Transverse colon (tissue), 4 donors: ENCODE results near the gene WDR47. TPM values are rescaled to one million over a fixed set of nuclear protein-coding genes. Genes with fewer than 3 reads are reported as not detected.

ENCODE experiments used
- DNase-seq: peaks from one replicate; pipeline ENCODE4 v3.0.0-alpha.2; 2019
- H3K27ac ChIP-seq, 4 donors: fragments of 200-600 bp; sonication (generic); 2 replicates each; pipeline ENCODE4 v1.5.1; 2016 to 2018; ENCODE audit warnings: inconsistent platforms in 4 of 4
- H3K27me3 ChIP-seq: fragments of 200-600 bp; sonication (generic); 2 replicates; pipeline ENCODE4 v1.5.1; 2017; ENCODE audit warnings: inconsistent platforms
- H3K36me3 ChIP-seq, 4 donors: fragments of 200-600 bp; sonication (generic); 2 replicates each; pipeline ENCODE4 v1.5.1; 2017 to 2019; ENCODE audit warnings: inconsistent platforms in 4 of 4
- H3K4me1 ChIP-seq, 4 donors: fragments of 200-600 bp; sonication (generic); 2 replicates each; pipeline ENCODE4 v1.5.1; 2017 to 2020; ENCODE audit warnings: inconsistent platforms in 4 of 4
- H3K4me3 ChIP-seq, 4 donors: fragments of 200-600 bp; sonication (generic); 1 replicate in 1 of 4; 2 replicates in 3 of 4; pipeline versions ENCODE4 v1.5.1 to v1.6.1; 2017 to 2019; ENCODE audit warnings: inconsistent platforms in 4 of 4
- H3K9me3 ChIP-seq, 2 donors: fragments of 200-600 bp; sonication (generic); 2 replicates each; pipeline ENCODE4 v1.5.1; 2017 to 2019; ENCODE audit warnings: inconsistent platforms in 2 of 2
- EP300 ChIP-seq: sonication (generic); formaldehyde crosslinking; IDR thresholded peaks from one replicate; pipeline ENCODE4 v1.6.1; 2017; ENCODE audit warnings: antibody characterized with exemption, low read depth
- POLR2A ChIP-seq: fragments of 450-650 bp; IDR thresholded peaks from one replicate; pipeline ENCODE4 v1.6.1; 2016; ENCODE audit warnings: antibody characterized with exemption, mild to moderate bottlenecking, moderate library complexity
- POLR2AphosphoS5 ChIP-seq, 3 donors: sonication (generic); formaldehyde crosslinking; IDR thresholded peaks; one replicate each; pipeline ENCODE4 v1.6.1; 2016; ENCODE audit warnings: antibody characterized with exemption in 3 of 3
- WGBS, 2 donors: methylation state at CpG; one replicate each; pipeline ENCODE4 v1.1.5; 2018; ENCODE audit warnings: low coverage in 1 of 2; 5-methylcytosine and 5-hydroxymethylcytosine counted together
- in situ Hi-C, 4 donors: fragments of 200-750 bp; cut with MboI; loops; one replicate each; pipeline versions ENCODE4 v1.15.0 to v1.15.1; 2017; ENCODE audit warnings: low sequenced_read_pairs in 3 of 4, low pct_ligation_motif_present in 1 of 4, low pct_unique_long_range_greater_than_20kb in 1 of 4
- intact Hi-C: fragments of 100-400 bp; cut with DNase I; formaldehyde crosslinking; loops from one replicate; pipeline ENCODE4 v1.15.1; 2023; ENCODE audit warnings: low total_unique reads
- total RNA-seq, 4 donors: library from RNA; depleted of rRNA; stranded (reverse); fragments of >200 nt; gene quantifications; one replicate each; pipeline ENCODE4 v1.1.0, GENCODE V29; 2016
- TF ChIP-seq, protein P1 (sequence below), 5 experiments: fragments of 200-600 bp in 3 of 5; fragments of 450-650 bp in 2 of 5; sonication (generic) in 3 of 5; IDR thresholded peaks; 1 replicate in 2 of 5; 2 replicates in 3 of 5; pipeline ENCODE4 v1.5.1; 2016 to 2017; ENCODE audit warnings: antibody characterized with exemption in 5 of 5, inconsistent platforms in 3 of 5, mild to moderate bottlenecking in 2 of 5, moderate library complexity in 1 of 5

Gene WDR47
- total RNA-seq, 4 donors from 2014 or later, result 6.7 to 12.1 (median 9.7) TPM

DNA sequence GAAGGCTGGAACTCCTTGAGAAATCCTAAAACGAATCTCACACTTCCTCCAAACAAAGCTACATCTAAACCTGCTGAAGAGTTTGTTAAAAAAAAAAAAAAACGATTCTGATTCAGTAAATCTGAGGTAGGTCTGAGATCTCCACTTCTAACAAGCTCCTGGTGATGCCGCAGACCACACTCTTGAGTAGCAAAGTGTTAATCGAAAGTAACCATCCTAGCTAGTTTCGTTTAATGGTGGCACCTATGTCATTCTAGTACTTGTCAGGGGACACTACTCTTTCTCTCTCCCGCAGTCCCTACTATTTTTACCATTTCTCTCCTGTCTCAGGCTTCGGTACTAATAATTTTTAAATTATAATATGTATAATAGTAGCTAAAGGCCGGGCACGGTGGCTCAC lies 80.7 kb downstream of the WDR47 start:
- H3K36me3 ChIP-seq, result no peaks in the 10 kb centered on the region
- DNase-seq, result no peak
- intact Hi-C loops (loop anchor here (10.0 kb wide), 1 partner anchor 154 kb away; the partner anchor contains the start of gene ELAPOR1), in situ Hi-C loops (loop anchor here in 1 of 4 donors (10.0 kb wide), 1 partner anchor 56 kb away; no protein-coding TSS in a partner anchor)
- H3K4me3 ChIP-seq, result no peak overlapping the region
- H3K27ac ChIP-seq, result no peak overlapping the region
- H3K9me3 ChIP-seq, result no peaks in the 10 kb centered on the region
- TF ChIP-seq POLR2A, result no peak
- TF ChIP-seq, protein P1, sequence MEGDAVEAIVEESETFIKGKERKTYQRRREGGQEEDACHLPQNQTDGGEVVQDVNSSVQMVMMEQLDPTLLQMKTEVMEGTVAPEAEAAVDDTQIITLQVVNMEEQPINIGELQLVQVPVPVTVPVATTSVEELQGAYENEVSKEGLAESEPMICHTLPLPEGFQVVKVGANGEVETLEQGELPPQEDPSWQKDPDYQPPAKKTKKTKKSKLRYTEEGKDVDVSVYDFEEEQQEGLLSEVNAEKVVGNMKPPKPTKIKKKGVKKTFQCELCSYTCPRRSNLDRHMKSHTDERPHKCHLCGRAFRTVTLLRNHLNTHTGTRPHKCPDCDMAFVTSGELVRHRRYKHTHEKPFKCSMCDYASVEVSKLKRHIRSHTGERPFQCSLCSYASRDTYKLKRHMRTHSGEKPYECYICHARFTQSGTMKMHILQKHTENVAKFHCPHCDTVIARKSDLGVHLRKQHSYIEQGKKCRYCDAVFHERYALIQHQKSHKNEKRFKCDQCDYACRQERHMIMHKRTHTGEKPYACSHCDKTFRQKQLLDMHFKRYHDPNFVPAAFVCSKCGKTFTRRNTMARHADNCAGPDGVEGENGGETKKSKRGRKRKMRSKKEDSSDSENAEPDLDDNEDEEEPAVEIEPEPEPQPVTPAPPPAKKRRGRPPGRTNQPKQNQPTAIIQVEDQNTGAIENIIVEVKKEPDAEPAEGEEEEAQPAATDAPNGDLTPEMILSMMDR (IDR thresholded peaks at IDR 0.05), result no peak
- no peak for TF ChIP-seq EP300
- TF ChIP-seq POLR2AphosphoS5 (IDR thresholded peaks at IDR 0.05), result no peak
- H3K27me3 ChIP-seq, result no peaks in the 10 kb centered on the region
- peaks cover 4 to 31% (median 15%) of the 10 kb centered on the region in 4 donors for H3K4me1 ChIP-seq
- WGBS, 2 donors, result 82 to 85% methylated on average over 9 of the region's 9 CpGs

DNA sequence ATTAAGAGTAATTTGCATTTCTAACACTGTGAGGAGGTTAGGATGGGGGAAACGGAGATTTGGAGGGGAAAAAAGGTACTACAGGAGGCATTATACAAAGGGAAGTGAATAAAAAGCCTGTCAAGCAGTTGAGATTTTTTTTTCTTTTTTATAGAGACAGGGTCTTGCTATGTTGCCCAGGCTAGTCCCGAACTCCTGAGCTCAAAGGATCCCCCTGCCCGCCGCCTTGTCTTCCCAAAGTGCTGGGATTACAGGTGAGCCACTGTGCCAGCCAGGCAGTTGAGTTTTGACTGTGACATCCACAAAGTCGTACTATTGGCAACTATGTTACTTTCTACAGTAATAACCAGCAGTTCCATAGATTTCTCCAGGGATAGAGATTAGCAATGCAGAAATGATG lies 81.2 kb downstream of the WDR47 start:
- Histone ChIP-seq H3K27ac (no peak overlapping the region), H3K9me3 (no peaks in the 10 kb centered on the region), H3K4me1 (peaks cover 4 to 31% (median 15%) of the 10 kb centered on the region in 4 donors), H3K4me3 (no peak overlapping the region), H3K27me3 (no peaks in the 10 kb centered on the region), H3K36me3 (no peaks in the 10 kb centered on the region)
- in situ Hi-C loops, result loop anchor here in 1 of 4 donors (10.0 kb wide), 1 partner anchor 56 kb away; no protein-coding TSS in a partner anchor
- DNase-seq, result no peak
- intact Hi-C loops, result loop anchor here (10.0 kb wide), 1 partner anchor 154 kb away; the partner anchor contains the start of gene ELAPOR1
- 90 to 95% methylated on average over 5 of the region's 5 CpGs for WGBS, 2 donors
- TF ChIP-seq EP300, result no peak
- TF ChIP-seq, protein P1 (IDR thresholded peaks at IDR 0.05), result no peak
- TF ChIP-seq POLR2A, result no peak
- TF ChIP-seq POLR2AphosphoS5 (IDR thresholded peaks at IDR 0.05), result no peak

DNA sequence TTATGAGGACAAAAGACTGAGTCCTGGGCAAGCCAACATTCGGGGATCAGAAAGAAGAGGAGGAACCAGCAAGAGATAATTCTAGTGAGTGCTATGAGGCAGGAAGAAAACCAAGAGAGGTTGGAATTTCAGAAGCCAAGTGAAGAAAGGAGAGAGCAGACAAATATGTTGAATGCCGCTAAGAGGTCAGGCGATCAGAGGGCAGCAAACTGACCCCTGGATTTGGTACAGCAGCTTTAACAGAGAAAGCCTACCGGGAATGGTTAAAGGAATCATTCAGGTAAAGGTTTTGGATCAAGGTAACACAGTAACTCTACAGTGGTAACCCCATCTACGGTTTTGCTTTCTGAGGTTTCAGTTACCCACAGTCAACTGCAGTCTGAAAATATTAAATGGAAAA lies 84.0 kb downstream of the WDR47 start:
- Histone ChIP-seq H3K27me3 (no peaks in the 10 kb centered on the region), H3K4me3 (no peak overlapping the region), H3K9me3 (no peaks in the 10 kb centered on the region), H3K27ac (no peak overlapping the region), H3K36me3 (peaks cover 0 to 3% (median 0%) of the 10 kb centered on the region in 4 donors), H3K4me1 (peaks cover 4 to 24% (median 12%) of the 10 kb centered on the region in 4 donors)
- in situ Hi-C loops, result no loop called here
- DNase-seq, result no peak
- intact Hi-C loops, result no loop called here
- WGBS, 2 donors, result 90 to 100% methylated on average over 4 to 5 of the region's 5 CpGs
- TF ChIP-seq POLR2AphosphoS5 (IDR thresholded peaks at IDR 0.05), result no peak
- TF ChIP-seq, protein P1 (IDR thresholded peaks at IDR 0.05), result no peak
- no peak for TF ChIP-seq POLR2A
- TF ChIP-seq EP300, result no peak

DNA sequence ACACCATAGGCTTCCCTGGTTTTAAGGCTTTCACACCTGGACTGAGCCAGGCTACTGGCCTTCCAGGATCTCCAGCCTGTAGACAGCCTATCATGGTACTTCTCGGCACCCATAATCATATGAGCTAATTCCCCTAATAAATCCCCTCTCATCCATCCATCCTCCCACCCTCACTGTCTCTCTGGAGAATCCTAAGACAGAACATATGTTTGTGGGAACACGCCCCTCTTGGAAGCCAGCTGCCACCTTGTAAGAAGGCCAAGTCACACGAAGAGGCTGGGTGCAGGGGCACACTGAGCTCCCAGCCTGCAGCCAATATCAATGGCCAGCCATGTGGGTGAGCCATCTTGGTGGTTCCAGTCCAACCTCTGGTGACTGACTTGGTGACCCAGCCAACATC lies 86.0 kb downstream of the WDR47 start:
- H3K4me1 ChIP-seq, result peaks cover 0 to 11% (median 2%) of the 10 kb centered on the region in 4 donors
- 70% methylated on average over 3 of the region's 3 CpGs; no CpG with 5 or more reads in 1 of the 2 donors for WGBS, 2 donors
- intact Hi-C loops, result no loop called here
- in situ Hi-C loops, result no loop called here
- TF ChIP-seq, protein P1 (IDR thresholded peaks at IDR 0.05), result no peak
- no peak overlapping the region for H3K27ac ChIP-seq
- H3K36me3 ChIP-seq, result peaks cover 0 to 3% (median 0%) of the 10 kb centered on the region in 4 donors
- H3K4me3 ChIP-seq, result no peak overlapping the region
- H3K9me3 ChIP-seq, result no peaks in the 10 kb centered on the region
- no peaks in the 10 kb centered on the region for H3K27me3 ChIP-seq
- no peak for DNase-seq
